HFFc6 (cell line): ENCODE results near the gene CCDC51. TPM values are rescaled to one million over a fixed set of nuclear protein-coding genes. Genes with fewer than 3 reads are reported as not detected.

Experiments used
- DNase-seq: peaks from one replicate; pipeline ENCODE4 v3.0.0-alpha.2; 2018
- H3K27ac Mint-ChIP-seq: 2 replicates; pipeline ENCODE4 v1.8.0; 2020; ENCODE audit warnings: mild to moderate bottlenecking, mixed read lengths
- H3K27me3 Mint-ChIP-seq: 2 replicates; pipeline ENCODE4 v1.8.0; 2021; ENCODE audit warnings: mild to moderate bottlenecking, moderate library complexity, mixed read lengths; ENCODE audit not compliant: insufficient read depth
- H3K36me3 Mint-ChIP-seq: 2 replicates; pipeline ENCODE4 v1.8.0; 2021; ENCODE audit warnings: low read depth, mixed read lengths
- H3K4me1 Mint-ChIP-seq: 2 replicates; pipeline ENCODE4 v1.8.0; 2020; ENCODE audit warnings: low read depth, mixed read lengths
- H3K4me3 Mint-ChIP-seq: 2 replicates; pipeline ENCODE4 v1.8.0; 2020; ENCODE audit warnings: mild to moderate bottlenecking, moderate library complexity, mixed read lengths
- H3K9me3 Mint-ChIP-seq: 2 replicates; pipeline ENCODE4 v1.8.0; 2020; ENCODE audit warnings: mild to moderate bottlenecking, mixed read lengths
- total RNA-seq, 6 experiments: library from RNA; stranded (reverse); fragmentation: NEBNext Ultra II Directional; extraction: Animal tissue kit (Norgen Biotek cat#: 25700); gene quantifications; 2 replicates in 1 of 6; 3 replicates in 5 of 6; pipeline ENCODE4 v1.2.3, GENCODE V29; 2021
- TF ChIP-seq, protein P1 (sequence below): fragments of 200-600 bp; sonication (generic); IDR thresholded peaks from 2 replicates; pipeline ENCODE4 v1.5.0; 2021; ENCODE audit warnings: antibody characterized with exemption, mild to moderate bottlenecking

Gene CCDC51
- total RNA-seq, 6 experiments from 2014 or later: 10.1 to 15.3 (median 12.5) TPM

DNA sequence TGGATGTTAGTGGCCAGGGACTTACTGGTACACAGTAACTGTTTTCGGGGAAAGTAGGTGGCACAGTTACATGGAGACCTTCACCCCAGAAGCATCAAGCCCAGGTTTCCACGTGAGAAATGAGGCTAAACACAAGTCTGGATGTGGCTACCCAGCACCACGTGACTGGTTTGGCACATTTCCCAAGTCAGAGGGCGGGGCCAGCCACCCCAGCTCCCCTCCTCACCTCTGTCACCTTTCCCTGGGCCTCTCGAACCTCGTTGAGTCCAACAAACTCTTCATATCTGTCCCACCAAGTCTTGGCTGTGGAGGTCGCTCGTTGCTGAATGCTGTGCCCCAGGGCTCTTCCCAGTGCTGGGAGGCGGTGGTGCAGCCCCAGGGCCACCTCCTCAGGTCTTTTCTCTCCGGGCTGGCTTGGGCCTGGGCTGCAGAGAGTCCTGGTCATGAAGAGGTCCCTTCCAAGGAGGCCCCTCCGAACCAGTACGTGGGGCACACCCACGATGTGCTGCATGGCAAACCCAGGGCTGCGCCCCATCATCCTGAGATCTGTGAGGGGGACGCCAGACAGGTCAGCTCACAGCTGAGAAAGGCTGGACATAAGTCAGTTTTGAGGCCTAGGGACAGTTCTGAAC is 5.2 kb downstream of the CCDC51 start:
- Mint-ChIP-seq H3K27me3 (no peaks in the 10 kb centered on the region), H3K9me3 (no peaks in the 10 kb centered on the region), H3K4me3 (no peak overlapping the region), H3K4me1 (peaks cover 53% of the 10 kb centered on the region), H3K27ac (peak overlapping the region; percentile 81), H3K36me3 (peaks cover 6% of the 10 kb centered on the region)
- TF ChIP-seq, protein P1, sequence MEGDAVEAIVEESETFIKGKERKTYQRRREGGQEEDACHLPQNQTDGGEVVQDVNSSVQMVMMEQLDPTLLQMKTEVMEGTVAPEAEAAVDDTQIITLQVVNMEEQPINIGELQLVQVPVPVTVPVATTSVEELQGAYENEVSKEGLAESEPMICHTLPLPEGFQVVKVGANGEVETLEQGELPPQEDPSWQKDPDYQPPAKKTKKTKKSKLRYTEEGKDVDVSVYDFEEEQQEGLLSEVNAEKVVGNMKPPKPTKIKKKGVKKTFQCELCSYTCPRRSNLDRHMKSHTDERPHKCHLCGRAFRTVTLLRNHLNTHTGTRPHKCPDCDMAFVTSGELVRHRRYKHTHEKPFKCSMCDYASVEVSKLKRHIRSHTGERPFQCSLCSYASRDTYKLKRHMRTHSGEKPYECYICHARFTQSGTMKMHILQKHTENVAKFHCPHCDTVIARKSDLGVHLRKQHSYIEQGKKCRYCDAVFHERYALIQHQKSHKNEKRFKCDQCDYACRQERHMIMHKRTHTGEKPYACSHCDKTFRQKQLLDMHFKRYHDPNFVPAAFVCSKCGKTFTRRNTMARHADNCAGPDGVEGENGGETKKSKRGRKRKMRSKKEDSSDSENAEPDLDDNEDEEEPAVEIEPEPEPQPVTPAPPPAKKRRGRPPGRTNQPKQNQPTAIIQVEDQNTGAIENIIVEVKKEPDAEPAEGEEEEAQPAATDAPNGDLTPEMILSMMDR: no peak
- DNase-seq: no peak

- H3K36me3 Mint-ChIP-seq: peaks cover 6% of the 10 kb centered on the region
- peak; percentile 49 for DNase-seq
- TF ChIP-seq, protein P1: no peak
- H3K4me1 Mint-ChIP-seq: peaks cover 45% of the 10 kb centered on the region
- H3K9me3 Mint-ChIP-seq: no peaks in the 10 kb centered on the region
- peak overlapping the region; percentile 65 for H3K4me3 Mint-ChIP-seq
- no peaks in the 10 kb centered on the region for H3K27me3 Mint-ChIP-seq
- peak overlapping the region; percentile 81 for H3K27ac Mint-ChIP-seq
Observed at GRCh38 chr3:48433472-48434118, 6.3 kb downstream of the CCDC51 start.

- no peak for DNase-seq
- Mint-ChIP-seq H3K36me3 (peaks cover 6% of the 10 kb centered on the region), H3K27me3 (no peaks in the 10 kb centered on the region), H3K27ac (peak overlapping the region; percentile 61; the same call in 1 of the 2 replicates), H3K4me1 (peaks cover 49% of the 10 kb centered on the region), H3K4me3 (peak overlapping the region; percentile 65; the same call in 1 of the 2 replicates), H3K9me3 (no peaks in the 10 kb centered on the region)
- TF ChIP-seq, protein P1: peak; percentile 51
Observed at GRCh38 chr3:48432411-48433371, 7.2 kb downstream of the CCDC51 start.

DNA sequence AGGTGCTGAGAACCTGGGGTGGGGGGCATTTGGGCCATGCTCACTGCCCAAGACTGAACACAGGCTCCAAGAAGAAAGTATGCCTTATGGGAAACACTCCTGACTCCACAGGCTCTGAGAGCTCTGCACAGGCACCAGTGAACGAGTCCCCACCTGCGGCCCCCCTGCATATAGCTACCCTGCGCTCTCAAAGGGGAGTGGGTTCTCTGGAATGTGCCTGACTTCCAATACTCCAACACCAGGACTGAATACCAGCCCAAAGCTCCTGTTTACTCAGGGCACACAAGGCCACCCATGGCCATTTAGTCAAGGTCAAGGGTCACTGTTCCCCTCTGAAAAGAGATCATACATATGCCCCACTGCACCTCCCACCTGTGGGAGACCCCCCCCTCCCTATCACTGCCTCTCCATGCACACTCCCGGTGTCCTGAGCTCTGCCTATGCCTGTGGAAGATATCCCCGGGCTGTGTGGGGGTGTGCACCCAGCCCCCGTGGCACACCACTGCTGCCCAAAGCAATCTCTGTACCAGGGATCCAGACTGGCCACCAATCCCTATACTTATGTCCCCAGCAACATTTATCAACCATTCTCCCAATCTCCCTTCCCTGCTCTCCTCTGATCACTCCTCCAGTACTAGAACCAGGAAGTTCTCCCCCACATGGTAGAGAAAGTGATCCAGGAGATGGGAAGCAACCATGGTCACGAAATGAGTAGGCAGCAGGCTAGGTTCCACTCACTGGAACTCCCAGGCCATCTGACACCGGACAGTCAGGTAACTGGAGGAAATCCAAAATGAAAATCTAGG is 8.5 kb downstream of the CCDC51 start:
- Mint-ChIP-seq H3K4me3 (no peak overlapping the region), H3K27me3 (no peaks in the 10 kb centered on the region), H3K4me1 (peaks cover 59% of the 10 kb centered on the region), H3K27ac (peak overlapping the region; percentile 61), H3K36me3 (peaks cover 6% of the 10 kb centered on the region), H3K9me3 (no peaks in the 10 kb centered on the region)
- TF ChIP-seq, protein P1: no peak
- no peak for DNase-seq

- Mint-ChIP-seq H3K9me3 (no peaks in the 10 kb centered on the region), H3K36me3 (peaks cover 6% of the 10 kb centered on the region), H3K4me1 (peaks cover 59% of the 10 kb centered on the region), H3K27ac (no peak overlapping the region; the same call in 1 of the 2 replicates), H3K4me3 (no peak overlapping the region), H3K27me3 (no peaks in the 10 kb centered on the region)
- no peak for DNase-seq
- TF ChIP-seq, protein P1: no peak
Observed at GRCh38 chr3:48430708-48431101, 9.2 kb downstream of the CCDC51 start.
